ENCODE data around the gene PPM1B. TPM values are rescaled to one million over a fixed set of nuclear protein-coding genes. Genes with fewer than 3 reads are reported as not detected.

The PPM1B gene
- total and polyA plus RNA-seq, 2 of the 8 experiments (the other 6 are each of a cell fraction or from before 2014, with no cell fraction given) = 43.6 to 126 TPM

- H3K27ac ChIP-seq (ENCODE audit: low read depth, low read length) = no peak overlapping the region
Measured at GRCh38 chr2:44233450-44234128, 64.9 kb downstream of the PPM1B start.

More at GRCh38 chr2:44233450-44234128, 64.9 kb downstream of the PPM1B start:
- Histone ChIP-seq H3K79me2 (ENCODE audit: control insufficient read depth in 1 of 2, insufficient read depth in 2 of 2, low read length in 2 of 2) (0 out of 4 replicates have a peak, but pooled peaks cover 0 to 10% of the 10 kb centered on the region in 2 experiments), H3K23ac (ENCODE audit: insufficient read length) (no peak overlapping the region), H2AFZ (ENCODE audit: low read length) (no peak overlapping the region), H2AK5ac (ENCODE audit: low read depth, low read length) (no peak overlapping the region), H3K27me3 (replicated peaks in 1 of 4; ENCODE audit: control insufficient read depth in 3 of 4, extremely low read depth in 1 of 4, insufficient read depth in 3 of 4, low read length in 3 of 4) (no peaks in the 10 kb centered on the region), H4K20me1 (replicated peaks in 1 of 2; ENCODE audit: control insufficient read depth in 1 of 2, insufficient read depth in 2 of 2, low read length in 2 of 2) (no peaks in the 10 kb centered on the region), H3K4ac (replicated peaks; ENCODE audit: insufficient read length, low read depth, low read length) (no peak overlapping the region), H2BK5ac (ENCODE audit: low read depth, low read length) (no peak overlapping the region), H3K23me2 (ENCODE audit: low read depth, low read length) (no peaks in the 10 kb centered on the region), H3K4me3 (ENCODE audit: extremely low read depth in 1 of 4, insufficient read depth in 2 of 4, low read depth in 3 of 4, low read length in 4 of 4) (no peak overlapping the region; a peak in 1 of 8 replicates), H2BK120ac (replicated peaks; ENCODE audit: low read depth, low read length) (no peak overlapping the region), H2BK12ac (ENCODE audit: low read depth, low read length) (no peak overlapping the region), H3K56ac (replicated peaks; ENCODE audit: insufficient read length, low read depth, low read length) (no peak overlapping the region), H3K4me1 (replicated peaks in 1 of 4; ENCODE audit: control insufficient read depth in 3 of 4, insufficient read depth in 4 of 4, low read length in 3 of 4) (peaks cover 0 to 10% (median 2%) of the 10 kb centered on the region in 4 experiments; a peak in 3 of 7 replicates), H3K14ac (ENCODE audit: insufficient read length) (no peak overlapping the region), H4K5ac (ENCODE audit: insufficient read length, low read depth, low read length) (peak overlapping the region; percentile 68), H3K36me3 (ENCODE audit: control insufficient read depth in 2 of 4, insufficient read depth in 4 of 4, low read length in 3 of 4) (peaks cover 0 to 14% (median 1%) of the 10 kb centered on the region in 4 experiments; a peak in 3 of 8 replicates), H4K8ac (ENCODE audit: extremely low read depth, insufficient read depth, low read length) (no peak overlapping the region), H3K79me1 (ENCODE audit: low read depth, low read length) (no peaks in the 10 kb centered on the region), H2BK15ac (ENCODE audit: low read length) (no peak overlapping the region), H3K4me2 (ENCODE audit: insufficient read depth in 1 of 2, low read depth in 2 of 2, low read length in 2 of 2) (peak overlapping the region in 1 of 2 experiments; percentile 24; a peak in 1 of 4 replicates), H3K18ac (ENCODE audit: extremely low read depth, low read length) (no peak overlapping the region), H3K9me3 (ENCODE audit: insufficient read depth in 2 of 2, low read depth in 1 of 2, low read length in 1 of 2) (no peaks in the 10 kb centered on the region), H2BK20ac (ENCODE audit: low read length) (no peak overlapping the region), H4K91ac (replicated peaks; ENCODE audit: insufficient read length, low read length) (no peak overlapping the region), H3K9ac (replicated peaks in 1 of 4; ENCODE audit: extremely low read depth in 1 of 4, low read depth in 3 of 4, low read length in 3 of 4) (no peak overlapping the region)
- WGBS, 2 experiments (ENCODE audit: extremely low coverage in 1 of 2, insufficient coverage in 1 of 2, insufficient read length in 1 of 2, insufficient replicate concordance in 2 of 2, low coverage in 1 of 2, low lambda C conversion rate in 2 of 2, missing lambda C conversion rate in 1 of 2) = 43% methylated on average over 2 of the region's 2 CpGs; no CpG with 5 or more reads in 1 of the 2 experiments
- no peak for TF ChIP-seq TAF7 (optimal IDR thresholded peaks at IDR 0.05; ENCODE audit: borderline replicate concordance, low read depth, low read length)
- TF ChIP-seq TEAD4 (IDR thresholded peaks at IDR 0.05; ENCODE audit: low read depth, low read length) = peak; percentile 74; the same call in 1 of the 2 replicates
- no peak for TF ChIP-seq POU5F1 (IDR thresholded peaks at IDR 0.05; ENCODE audit: low read depth, low read length)
- TF ChIP-seq CBX8 (IDR thresholded peaks at IDR 0.05; ENCODE audit: borderline replicate concordance, low read depth, low read length) = no peak
- TF ChIP-seq JUND (IDR thresholded peaks at IDR 0.05; ENCODE audit: low read length) = peak; percentile 91
- DNase-seq (ENCODE audit: low read depth in 1 of 2, low spot score in 2 of 2) (no peak), FAIRE-seq (no peak)
- ChIA-PET CTCF (ENCODE audit: partially characterized antibody) (interaction anchor here (0.6 to 1.0 kb wide), 7 partner anchors 9 to 238 kb away, joined by 3 read pairs; no protein-coding TSS in a partner anchor), POLR2A (ENCODE audit: partially characterized antibody) (interaction anchor here (0.7 to 2.5 kb wide), 5 partner anchors 9 to 162 kb away, joined by 3 to 9 read pairs (median 3); partner anchors contain the start of gene PPM1B)
